Prostate gland (tissue), 2 donors: ENCODE measurements around the gene OR6T1.

Source experiments
- CTCF ChIP-seq, 4 experiments: fragments of 200-600 bp in 2 of 4; fragments of 450-650 bp in 2 of 4; sonication (generic) in 2 of 4; IDR thresholded peaks; 1 replicate in 3 of 4; 2 replicates in 1 of 4; pipeline ENCODE4 v1.5.1; 2016 to 2019; ENCODE audit warnings: antibody characterized with exemption in 4 of 4, mild to moderate bottlenecking in 2 of 4, moderate library complexity in 2 of 4
- POLR2AphosphoS5 ChIP-seq: sonication (generic); formaldehyde crosslinking; IDR thresholded peaks from one replicate; pipeline ENCODE4 v1.6.1; 2017; ENCODE audit warnings: antibody characterized with exemption

GRCh38 chr11:123976770-123977560 is 33.3 kb upstream of the OR6T1 start:
- TF ChIP-seq CTCF (IDR thresholded peaks at IDR 0.05), result no peak
- no peak for TF ChIP-seq POLR2AphosphoS5
